ENCODE results near the gene PLXNA4.

DNA sequence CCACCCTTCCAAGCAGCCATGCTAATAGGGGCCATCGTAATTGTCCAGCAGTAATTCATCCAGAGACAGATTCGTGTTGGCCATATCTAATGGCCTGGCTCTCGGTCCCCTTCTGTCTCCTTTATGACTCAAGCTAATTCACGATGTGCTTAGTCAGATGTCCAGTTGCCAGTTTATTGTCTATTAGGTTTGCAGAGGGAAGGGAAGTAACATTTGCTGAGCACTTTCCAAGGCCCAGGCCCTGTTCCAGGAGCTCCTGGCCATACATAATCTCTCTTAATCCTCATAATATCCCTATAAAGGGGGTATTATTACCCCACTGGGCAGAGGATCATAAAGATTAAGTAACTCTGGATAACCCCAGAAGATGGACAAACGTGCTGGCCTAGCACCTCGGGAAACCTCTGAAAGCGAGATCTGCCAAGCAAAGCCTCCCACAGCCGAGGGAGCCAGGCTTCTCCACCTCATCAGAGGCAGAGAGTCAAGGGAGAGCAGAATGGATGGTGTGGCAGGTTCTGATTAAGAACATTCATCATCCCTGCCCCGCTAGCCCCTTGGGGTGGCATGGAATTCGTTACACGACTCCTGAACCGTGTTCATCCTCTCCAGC, 153.7 kb downstream of the PLXNA4 start:
- TF ChIP-seq, protein P1, sequence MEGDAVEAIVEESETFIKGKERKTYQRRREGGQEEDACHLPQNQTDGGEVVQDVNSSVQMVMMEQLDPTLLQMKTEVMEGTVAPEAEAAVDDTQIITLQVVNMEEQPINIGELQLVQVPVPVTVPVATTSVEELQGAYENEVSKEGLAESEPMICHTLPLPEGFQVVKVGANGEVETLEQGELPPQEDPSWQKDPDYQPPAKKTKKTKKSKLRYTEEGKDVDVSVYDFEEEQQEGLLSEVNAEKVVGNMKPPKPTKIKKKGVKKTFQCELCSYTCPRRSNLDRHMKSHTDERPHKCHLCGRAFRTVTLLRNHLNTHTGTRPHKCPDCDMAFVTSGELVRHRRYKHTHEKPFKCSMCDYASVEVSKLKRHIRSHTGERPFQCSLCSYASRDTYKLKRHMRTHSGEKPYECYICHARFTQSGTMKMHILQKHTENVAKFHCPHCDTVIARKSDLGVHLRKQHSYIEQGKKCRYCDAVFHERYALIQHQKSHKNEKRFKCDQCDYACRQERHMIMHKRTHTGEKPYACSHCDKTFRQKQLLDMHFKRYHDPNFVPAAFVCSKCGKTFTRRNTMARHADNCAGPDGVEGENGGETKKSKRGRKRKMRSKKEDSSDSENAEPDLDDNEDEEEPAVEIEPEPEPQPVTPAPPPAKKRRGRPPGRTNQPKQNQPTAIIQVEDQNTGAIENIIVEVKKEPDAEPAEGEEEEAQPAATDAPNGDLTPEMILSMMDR (IDR thresholded peaks at IDR 0.05): no peak
- no peak for TF ChIP-seq POLR2A (IDR thresholded peaks at IDR 0.05)
